SU-DHL-6 (cell line): ENCODE results near the gene UGT2A3.

Experiments
- CTCF ChIP-seq: fragments of 200-600 bp; sonication (generic); IDR thresholded peaks from one replicate; pipeline ENCODE4 v1.5.1; 2017; ENCODE audit warnings: antibody characterized with exemption, mild to moderate bottlenecking, low read length, moderate library complexity; ENCODE audit not compliant: insufficient read depth, poor library complexity, severe bottlenecking
- EZH2phosphoT487 ChIP-seq: fragments of 200-600 bp; sonication (generic), shearing (Covaris generic); conservative IDR thresholded peaks from 2 replicates; pipeline ENCODE4 v1.6.1; 2018; ENCODE audit warnings: mild to moderate bottlenecking, antibody characterized with exemption, low read length, moderate library complexity, mixed read lengths

GRCh38 chr4:68905598-68905938 lies 46.0 kb downstream of the UGT2A3 start:
- TF ChIP-seq CTCF: no peak
- no peak for TF ChIP-seq EZH2phosphoT487
